KMS-11 (cell line): ENCODE data around the gene TMEM235.

Source experiments
- H2AFZ ChIP-seq: fragments of 200-600 bp; sonication (generic); 2 replicates; pipeline ENCODE4 v1.6.1; 2016; ENCODE audit warnings: antibody characterized with exemption, mixed run types, low read depth
- H3K27ac ChIP-seq: fragments of 200-600 bp; sonication (generic); 2 replicates; pipeline ENCODE4 v1.6.1; 2016; ENCODE audit warnings: mild to moderate bottlenecking, mixed run types
- H3K27me3 ChIP-seq: fragments of 200-600 bp; sonication (generic); 2 replicates; pipeline ENCODE4 v1.6.1; 2017; ENCODE audit warnings: mild to moderate bottlenecking, low read depth, mixed run types, moderate library complexity; ENCODE audit not compliant: insufficient read depth
- H3K36me3 ChIP-seq: fragments of 200-600 bp; sonication (generic); 2 replicates; pipeline ENCODE4 v1.6.1; 2017; ENCODE audit warnings: mild to moderate bottlenecking, mixed run types; ENCODE audit not compliant: insufficient read depth
- H3K4me1 ChIP-seq: fragments of 200-600 bp; sonication (generic); 2 replicates; pipeline ENCODE4 v1.6.1; 2016; ENCODE audit warnings: mild to moderate bottlenecking, low read depth, mixed run types; ENCODE audit not compliant: poor library complexity, severe bottlenecking
- H3K4me2 ChIP-seq: fragments of 200-600 bp; sonication (generic); 2 replicates; pipeline ENCODE4 v1.7.0; 2016; ENCODE audit warnings: mild to moderate bottlenecking, mixed run types
- H3K4me3 ChIP-seq: fragments of 200-600 bp; sonication (generic); IDR thresholded peaks from 2 replicates; pipeline ENCODE4 v1.6.1; 2017; ENCODE audit warnings: low read depth, low read length, mixed read lengths; ENCODE audit not compliant: insufficient read depth
- H3K79me2 ChIP-seq: fragments of 200-600 bp; sonication (generic); 2 replicates; pipeline ENCODE4 v1.6.1; 2016; ENCODE audit warnings: low read depth, mixed run types; ENCODE audit not compliant: insufficient read depth
- H3K9ac ChIP-seq: fragments of 200-600 bp; sonication (generic); 2 replicates; pipeline ENCODE4 v1.6.1; 2016; ENCODE audit warnings: mild to moderate bottlenecking, mixed run types
- H4K20me1 ChIP-seq: fragments of 200-600 bp; sonication (generic); 2 replicates; pipeline ENCODE4 v1.6.1; 2016; ENCODE audit warnings: mild to moderate bottlenecking, mixed run types; ENCODE audit not compliant: insufficient read depth
- CTCF ChIP-seq: fragments of 200-600 bp; sonication (generic); conservative IDR thresholded peaks from 2 replicates; pipeline ENCODE4 v1.6.1; 2017; ENCODE audit warnings: low read depth, mild to moderate bottlenecking, antibody characterized with exemption, low read length, moderate library complexity, mixed read lengths

The TMEM235 gene

GRCh38 chr17:78258323-78259191 lies 27.1 kb downstream of the TMEM235 start:
- H3K4me3 ChIP-seq, result peak overlapping the region; percentile 68
- peak overlapping the region; percentile 84 for H3K9ac ChIP-seq
- H3K4me1 ChIP-seq, result peaks cover 82% of the 10 kb centered on the region
- no peaks in the 10 kb centered on the region for H4K20me1 ChIP-seq
- H3K27me3 ChIP-seq, result no peaks in the 10 kb centered on the region
- H3K27ac ChIP-seq, result peak overlapping the region; percentile 95
- H3K79me2 ChIP-seq, result 0 out of 2 replicates have a peak, but pooled peaks cover 6% of the 10 kb centered on the region
- peak overlapping the region; percentile 87 for H3K4me2 ChIP-seq
- no peak; the same call in 1 of the 2 replicates for TF ChIP-seq CTCF
- no peaks in the 10 kb centered on the region for H3K36me3 ChIP-seq
- H2AFZ ChIP-seq, result peak overlapping the region; percentile 48; the same call in 1 of the 2 replicates

- Histone ChIP-seq H3K4me2 (peak overlapping the region; percentile 87), H3K4me3 (no peak overlapping the region), H3K79me2 (0 out of 2 replicates have a peak, but pooled peaks cover 6% of the 10 kb centered on the region), H2AFZ (peak overlapping the region; percentile 48; the same call in 1 of the 2 replicates), H4K20me1 (no peaks in the 10 kb centered on the region), H3K36me3 (no peaks in the 10 kb centered on the region), H3K27ac (peak overlapping the region; percentile 95), H3K27me3 (no peaks in the 10 kb centered on the region), H3K9ac (peak overlapping the region; percentile 84; the same call in 1 of the 2 replicates), H3K4me1 (peaks cover 78% of the 10 kb centered on the region)
- TF ChIP-seq CTCF, result no peak
These were observed 27.7 kb downstream of the TMEM235 start for GRCh38 chr17:78259192-78259554.

DNA sequence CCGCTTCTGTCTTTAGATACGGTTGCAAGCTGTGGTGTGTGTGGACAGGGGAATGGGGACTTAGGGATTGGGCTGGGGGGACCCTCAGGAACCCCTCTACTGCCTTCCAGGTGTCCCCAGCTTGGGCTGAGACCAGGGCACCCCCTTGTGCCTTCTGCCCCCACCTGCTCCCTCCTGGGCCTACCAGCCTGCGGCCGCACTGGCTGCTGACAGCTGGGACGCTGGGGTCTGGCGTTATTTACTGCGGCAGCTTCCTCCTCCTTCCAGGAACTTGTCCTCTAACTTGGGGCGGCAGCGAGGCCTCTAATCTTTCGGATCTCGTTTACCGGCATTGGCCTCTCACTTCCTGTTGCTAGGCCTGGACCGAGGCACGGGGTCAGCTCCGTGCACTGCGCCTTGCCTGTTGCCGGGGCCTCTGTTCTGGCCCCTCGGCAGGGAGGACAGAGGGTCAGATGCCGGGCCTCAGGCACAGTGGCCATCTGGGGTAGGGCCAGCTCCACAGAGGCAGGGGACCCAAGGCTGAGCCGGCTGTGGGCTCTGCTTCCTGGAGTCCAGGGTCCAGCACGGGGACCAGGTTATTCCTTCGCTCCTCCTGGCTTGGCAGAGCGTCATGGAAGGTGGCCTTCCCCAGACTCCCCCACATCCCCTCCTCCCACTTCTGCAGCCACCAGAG lies 31.8 kb downstream of the TMEM235 start:
- peaks cover 43% of the 10 kb centered on the region for H3K4me1 ChIP-seq
- no peak overlapping the region for H3K27ac ChIP-seq
- no peak overlapping the region for H3K9ac ChIP-seq

More for the DNA sequence above, 31.8 kb downstream of the TMEM235 start:
- no peaks in the 10 kb centered on the region for H3K36me3 ChIP-seq
- H4K20me1 ChIP-seq, result no peaks in the 10 kb centered on the region
- H2AFZ ChIP-seq, result no peak overlapping the region
- no peaks in the 10 kb centered on the region for H3K27me3 ChIP-seq
- no peak overlapping the region for H3K4me3 ChIP-seq
- H3K79me2 ChIP-seq, result 0 out of 2 replicates have a peak, but pooled peaks cover 6% of the 10 kb centered on the region
- no peak overlapping the region for H3K4me2 ChIP-seq
- no peak for TF ChIP-seq CTCF
